GM21381 (cell line): Measurements from ENCODE around the gene DYRK3.
"Not testable (repeated sequence)": the region's sequence is repeated elsewhere in the genome, so short reads cannot be mapped to it uniquely, and the experiment has no call there.

Experiments used
- ATAC-seq: cut with Tn5 transposase; IDR thresholded peaks from one replicate; pipeline ENCODE4 v1.9.1; 2021; ENCODE audit warnings: mild to moderate bottlenecking, moderate library complexity; ENCODE audit not compliant: unreplicated experiment

DYRK3 gene

GRCh38 chr1:206635080-206635977 is at the start of gene DYRK3:
Gene DYRK3, plus strand, starts transcription at chr1:206635536. Its CDS starts 168 bp downstream, at chr1:206635704.
- peak; percentile 92 for ATAC-seq

- ATAC-seq = no peak
Observed at GRCh38 chr1:206586501-206587445, 48.6 kb upstream of the DYRK3 start.

- ATAC-seq = no peak
Observed at GRCh38 chr1:206587904-206588303, 47.4 kb upstream of the DYRK3 start.

GRCh38 chr1:206588492-206588891 is 46.8 kb upstream of the DYRK3 start:
- no peak for ATAC-seq

GRCh38 chr1:206589206-206589605 is 46.1 kb upstream of the DYRK3 start:
- ATAC-seq = no peak

GRCh38 chr1:206590025-206590758 is 45.1 kb upstream of the DYRK3 start:
- ATAC-seq = peak; percentile 69

- ATAC-seq = no peak
Observed at GRCh38 chr1:206591226-206591625, 44.1 kb upstream of the DYRK3 start.

GRCh38 chr1:206591696-206592095 is 43.6 kb upstream of the DYRK3 start:
- no peak for ATAC-seq

GRCh38 chr1:206593351-206593925 is 41.9 kb upstream of the DYRK3 start:
- ATAC-seq = no peak

GRCh38 chr1:206595581-206596318 is 39.6 kb upstream of the DYRK3 start:
- no peak for ATAC-seq

GRCh38 chr1:206596319-206596666 is 39.0 kb upstream of the DYRK3 start:
- no peak for ATAC-seq

- ATAC-seq = no peak
Observed at GRCh38 chr1:206600527-206600926, 34.8 kb upstream of the DYRK3 start.

- no peak for ATAC-seq
Observed at GRCh38 chr1:206604861-206605260, 30.5 kb upstream of the DYRK3 start.

GRCh38 chr1:206606867-206607266 is 28.5 kb upstream of the DYRK3 start:
- ATAC-seq = no peak

GRCh38 chr1:206608108-206608698 is 27.1 kb upstream of the DYRK3 start:
- ATAC-seq = no peak

- ATAC-seq = no peak
Observed at GRCh38 chr1:206609229-206609991, 25.9 kb upstream of the DYRK3 start.

- peak; percentile 89 for ATAC-seq
Observed at GRCh38 chr1:206612129-206612876, 23.0 kb upstream of the DYRK3 start, which contains the start of gene EIF2D. Gene EIF2D, minus strand, starts transcription at chr1:206612465. Its CDS starts 123 bp downstream, at chr1:206612342.

GRCh38 chr1:206626396-206626795 is 8.9 kb upstream of the DYRK3 start:
- not testable (repeated sequence) for ATAC-seq
